B cell (primary cell): ENCODE data around the gene EBLN2.

Source experiments
- CTCF ChIP-seq: fragments of 200-600 bp; IDR thresholded peaks from one replicate; pipeline ENCODE4 v1.8.0; 2022; ENCODE audit warnings: antibody characterized with exemption, mild to moderate bottlenecking
- EZH2 ChIP-seq: IDR thresholded peaks from 2 replicates; pipeline ENCODE4 v1.6.1; 2012; ENCODE audit warnings: borderline replicate concordance, low read depth, mild to moderate bottlenecking, moderate library complexity, low read length; ENCODE audit not compliant: insufficient read depth, poor library complexity, severe bottlenecking

- no peak for TF ChIP-seq EZH2
- no peak for TF ChIP-seq CTCF
Measured at GRCh38 chr3:73056845-73057150, 4.7 kb upstream of the EBLN2 start.
